NCI-H187 treated with DMSO at 0.1 percent for 48 hours (cell line): ENCODE measurements around the gene NLRP6.
"Not testable (repeated sequence)": the region's sequence is repeated elsewhere in the genome, so short reads cannot be mapped to it uniquely, and the experiment has no call there.

Source experiments
- DNase-seq: peaks from one replicate; lab custom pipeline; 2025; lab: John Stamatoyannopoulos, UW

The NLRP6 gene

DNA sequence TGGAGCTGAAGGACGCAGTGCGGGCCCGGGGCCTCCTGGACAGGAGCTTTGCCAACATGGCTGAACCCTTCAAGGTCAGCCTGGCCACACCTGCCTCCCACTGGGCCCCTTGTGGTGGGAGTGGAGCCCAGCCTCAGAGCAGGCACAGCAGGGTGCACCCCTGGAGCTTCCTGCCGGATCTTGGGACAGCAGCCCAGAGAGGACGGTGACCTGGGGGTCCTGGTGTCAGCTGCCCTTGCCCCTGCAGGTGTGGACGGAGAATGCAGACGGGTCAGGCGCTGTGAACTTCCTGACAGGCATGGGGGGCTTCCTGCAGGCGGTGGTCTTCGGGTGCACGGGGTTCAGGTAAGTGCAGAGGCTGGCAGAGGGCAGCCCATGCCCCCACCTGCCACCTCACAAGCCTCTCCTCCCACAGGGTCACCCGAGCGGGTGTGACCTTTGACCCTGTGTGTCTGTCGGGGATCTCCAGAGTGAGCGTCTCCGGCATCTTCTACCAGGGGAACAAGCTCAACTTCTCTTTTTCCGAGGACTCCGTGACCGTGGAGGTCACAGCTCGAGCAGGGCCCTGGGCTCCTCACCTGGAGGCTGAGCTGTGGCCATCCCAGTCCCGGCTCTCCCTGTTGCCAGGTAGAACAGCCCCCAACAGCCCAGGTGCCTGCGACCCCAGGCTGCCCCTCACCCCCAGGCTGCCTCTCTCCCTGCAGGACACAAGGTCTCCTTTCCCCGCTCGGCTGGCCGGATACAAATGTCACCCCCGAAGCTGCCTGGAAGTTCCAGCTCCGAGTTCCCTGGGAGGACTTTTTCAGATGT is 15.8 kb downstream of the NLRP6 start:
- no peak for DNase-seq

- DNase-seq: no peak
Measured at GRCh38 chr11:294780-295179, 16.6 kb downstream of the NLRP6 start.

- no peak for DNase-seq
Measured at GRCh38 chr11:295351-296170, 17.4 kb downstream of the NLRP6 start.

GRCh38 chr11:296171-297050 is 18.2 kb downstream of the NLRP6 start:
- DNase-seq: no peak

- no peak for DNase-seq
Measured at GRCh38 chr11:297051-297585, 18.9 kb downstream of the NLRP6 start.

- no peak for DNase-seq
Measured at GRCh38 chr11:297586-298405, 19.6 kb downstream of the NLRP6 start.

GRCh38 chr11:298406-299065 is 20.3 kb downstream of the NLRP6 start:
- no peak for DNase-seq

DNA sequence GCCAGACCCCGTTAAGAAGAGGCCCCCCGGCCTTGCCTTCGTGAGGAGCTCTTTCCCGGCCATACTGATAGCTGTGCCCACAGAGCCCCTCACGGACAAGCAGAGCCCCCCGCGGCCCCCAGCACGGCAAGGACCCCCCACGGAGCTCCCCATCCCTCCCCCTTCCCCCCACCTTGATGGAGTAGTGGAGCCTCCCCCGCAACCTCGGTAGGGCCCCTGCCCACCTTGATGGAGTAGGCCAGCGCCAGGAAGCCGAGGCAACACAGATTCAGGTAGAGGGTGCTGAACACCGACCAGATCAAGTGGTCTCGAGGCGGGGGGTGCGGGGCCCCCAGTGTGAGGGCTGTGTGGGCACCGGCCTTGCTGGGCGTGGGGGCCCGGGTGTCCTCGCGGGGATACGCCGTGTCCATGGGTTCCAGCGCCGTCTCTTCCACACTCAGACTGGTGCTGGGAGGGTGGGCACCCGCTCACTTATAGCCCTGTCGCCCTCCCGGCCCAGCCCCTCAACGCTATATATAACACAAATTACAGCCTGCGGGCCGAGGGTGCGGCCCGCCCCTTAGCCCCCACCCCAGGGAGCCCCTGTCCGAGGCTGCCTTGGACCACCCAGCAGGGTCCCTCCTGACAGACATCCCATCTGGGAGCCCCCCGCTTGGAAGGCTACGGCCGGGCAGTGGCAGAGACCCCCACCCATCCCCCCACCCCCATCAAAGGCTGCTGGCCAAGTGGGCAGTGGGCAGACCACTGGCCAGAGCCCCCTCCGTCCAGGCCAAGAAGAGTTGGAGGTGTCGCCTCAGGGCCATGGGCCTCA is 21.1 kb downstream of the NLRP6 start, which contains the start of gene IFITM5:
TSS of gene IFITM5 (minus strand) at position 446 of the 811 bp plus-strand sequence. CDS start at position 410, 36 bp downstream.
- DNase-seq: no peak

- no peak for DNase-seq
Measured at GRCh38 chr11:299951-300735, 21.9 kb downstream of the NLRP6 start.

- no peak for DNase-seq
Measured at GRCh38 chr11:303363-303762, 25.2 kb downstream of the NLRP6 start.

DNA sequence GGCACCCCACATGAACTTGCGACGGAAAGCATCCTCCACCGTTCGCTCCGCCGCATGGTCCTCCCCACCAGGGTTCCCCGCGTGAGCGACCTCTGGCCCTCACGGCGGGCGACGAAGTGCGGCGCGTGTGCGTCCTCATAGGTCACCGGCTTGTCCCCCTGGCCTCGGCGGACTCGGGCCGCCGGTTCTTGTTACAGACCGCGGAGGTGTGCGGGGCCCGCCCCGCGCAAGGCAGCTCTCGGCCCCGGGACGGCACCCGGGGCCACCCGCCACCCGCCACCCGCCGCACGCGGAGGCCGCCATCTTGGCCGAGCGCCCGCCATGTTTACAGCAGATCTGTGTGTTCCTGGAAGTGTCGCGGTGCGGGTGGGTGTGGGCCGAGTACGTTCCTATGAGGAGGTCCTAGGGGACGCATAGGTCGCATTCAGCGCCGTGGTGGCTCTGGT is 25.9 kb downstream of the NLRP6 start:
- no peak for DNase-seq

DNA sequence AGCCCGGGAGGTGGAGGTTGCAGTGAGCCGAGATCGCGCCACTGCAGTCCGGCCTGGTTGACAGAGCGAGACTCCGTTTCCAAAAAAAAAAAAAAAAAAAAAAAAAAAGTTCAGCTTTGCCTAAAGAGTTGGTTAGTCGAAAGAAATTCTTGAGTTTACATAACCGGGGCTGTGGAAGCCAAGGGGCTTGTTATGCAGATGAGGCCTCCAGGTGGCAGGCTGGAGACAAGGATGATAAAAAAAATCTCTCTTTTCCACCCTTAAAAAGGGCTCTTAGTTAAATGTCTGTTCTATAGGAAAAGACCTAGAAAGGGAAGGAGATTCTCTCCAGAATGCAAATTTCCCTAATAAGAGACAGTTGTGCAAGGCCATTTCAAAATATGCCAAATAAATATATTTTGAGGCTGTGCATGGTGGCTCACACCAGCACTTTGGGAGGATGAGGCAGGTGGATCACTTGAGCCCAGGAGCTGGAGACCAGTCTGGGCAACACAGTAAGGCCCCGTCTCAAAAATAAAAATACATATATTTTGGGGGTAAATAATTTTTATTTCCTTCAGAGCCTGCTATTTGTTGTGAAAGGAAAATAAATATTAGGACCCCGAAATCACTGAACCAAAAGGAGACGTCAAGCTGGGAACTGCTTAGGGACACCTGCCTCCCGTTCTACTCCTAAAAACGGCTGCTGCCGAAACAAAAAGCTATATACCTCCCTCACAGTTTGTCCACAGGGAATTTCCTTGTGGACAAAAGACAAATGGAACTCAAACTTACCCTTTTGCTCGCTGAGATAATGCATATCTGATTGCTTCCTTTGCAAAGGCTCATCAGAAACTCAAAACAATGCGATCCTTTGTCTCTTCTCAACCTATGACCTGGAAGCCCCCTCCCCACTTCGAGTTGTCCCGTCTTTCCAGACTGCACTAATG is 27.0 kb downstream of the NLRP6 start:
- no peak for DNase-seq

DNA sequence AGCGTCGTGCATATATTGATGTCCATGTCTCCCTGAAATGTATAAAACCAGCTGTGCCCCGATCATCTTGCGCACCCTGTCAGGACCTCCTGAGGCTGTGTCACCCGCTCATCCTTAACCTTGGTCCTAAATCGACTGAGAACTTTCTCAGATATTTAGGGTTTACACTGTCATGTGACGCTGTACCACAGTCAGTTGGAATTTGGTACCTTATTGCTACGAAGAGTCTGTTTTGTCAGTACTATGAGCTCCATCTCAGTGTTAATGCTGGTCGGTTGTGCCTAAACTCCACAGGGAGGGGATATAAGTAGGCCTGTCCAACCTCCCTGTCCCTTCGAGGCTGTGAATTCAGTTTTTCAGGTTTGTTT is 27.6 kb downstream of the NLRP6 start:
- no peak for DNase-seq

DNA sequence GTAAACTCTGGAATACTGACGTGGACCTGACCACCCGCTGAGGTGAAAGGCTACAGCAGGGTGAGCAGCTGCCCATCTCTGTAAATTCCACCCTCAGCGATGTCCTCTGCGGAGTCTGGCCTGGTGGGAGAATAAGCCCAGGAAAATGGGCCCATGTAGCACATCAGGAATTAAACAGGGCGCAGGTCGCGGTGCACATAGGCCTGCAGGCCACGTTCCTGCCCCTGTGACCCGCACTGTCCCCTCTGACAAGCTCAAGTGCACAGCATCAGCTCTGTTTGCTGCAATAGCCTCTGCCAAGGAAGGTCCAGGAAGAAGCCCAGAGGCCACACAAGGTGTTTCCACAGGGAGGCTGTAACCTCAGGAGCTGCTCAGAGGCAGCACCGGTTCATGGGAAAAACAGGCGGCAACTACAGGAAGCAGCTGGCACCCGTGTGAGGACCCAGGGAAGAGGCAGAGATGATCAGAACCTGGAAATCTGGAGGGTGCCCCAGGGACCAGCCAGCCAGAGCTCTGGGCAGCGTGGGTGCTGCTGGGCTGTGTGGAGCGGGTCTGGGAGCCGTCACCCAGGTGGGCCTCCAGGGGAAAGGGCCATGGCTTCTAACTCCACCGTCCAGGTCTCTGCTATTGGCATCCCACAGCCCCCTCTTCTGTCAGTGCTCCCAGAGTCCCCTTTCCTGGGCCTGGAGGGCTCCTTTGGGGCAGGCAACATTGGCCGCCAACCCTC is 28.6 kb downstream of the NLRP6 start:
- DNase-seq: no peak

GRCh38 chr11:307766-308708 is 29.8 kb downstream of the NLRP6 start, which contains the start of gene IFITM2:
IFITM2 (plus strand) TSS chr11:307816; CDS start chr11:308193, 377 bp downstream.
- DNase-seq: not testable (repeated sequence)
